Measurements from ENCODE around the gene ZNF500. TPM values are rescaled to one million over a fixed set of nuclear protein-coding genes. Genes with fewer than 3 reads are reported as not detected.

Gene ZNF500
- total and polyA plus RNA-seq, 4 donors, result 7.5 to 14.6 (median 12.2) TPM

DNA sequence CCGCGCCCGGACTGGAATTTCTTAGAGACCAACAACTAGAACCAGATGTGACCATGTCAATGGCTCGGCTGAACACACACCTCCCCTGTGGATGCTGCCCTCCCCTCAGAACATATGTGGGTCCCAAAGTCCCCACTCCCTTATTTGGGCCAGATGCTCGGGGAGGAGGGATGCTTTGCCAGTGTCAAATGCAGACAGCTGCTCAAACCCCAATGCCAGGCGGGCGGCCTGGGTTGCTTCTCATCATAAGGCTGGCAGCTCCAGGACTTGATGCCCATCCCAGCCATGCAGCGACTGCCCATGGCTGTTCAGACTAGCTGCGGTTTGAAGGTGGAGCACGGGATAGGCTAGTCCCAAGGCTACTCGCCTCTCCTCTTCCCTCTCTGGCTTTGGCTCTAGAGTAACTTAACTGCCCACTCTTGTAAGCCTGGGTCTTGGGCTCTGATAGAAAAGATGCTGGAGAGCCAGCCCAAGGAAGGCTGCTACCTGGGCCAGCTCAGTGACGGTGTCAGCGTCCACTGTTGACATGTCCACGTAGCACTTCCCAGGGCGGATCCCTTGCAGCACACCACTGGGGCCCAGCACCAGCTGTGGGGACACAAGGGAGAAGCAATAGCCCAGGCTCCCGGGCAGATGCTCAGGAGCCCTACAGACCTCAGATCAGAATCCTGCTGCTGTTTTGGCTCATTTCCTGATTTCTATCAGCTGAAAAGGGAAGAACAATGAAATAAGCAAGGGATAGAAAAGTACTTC is 46.5 kb upstream of the ZNF500 start:
- peaks cover 0 to 2% (median 0%) of the 10 kb centered on the region in 5 donors for H3K4me1 ChIP-seq (ENCODE audit: control insufficient read depth in 5 of 5, insufficient read depth in 5 of 5, low read length in 5 of 5)
- TF ChIP-seq, protein P1, sequence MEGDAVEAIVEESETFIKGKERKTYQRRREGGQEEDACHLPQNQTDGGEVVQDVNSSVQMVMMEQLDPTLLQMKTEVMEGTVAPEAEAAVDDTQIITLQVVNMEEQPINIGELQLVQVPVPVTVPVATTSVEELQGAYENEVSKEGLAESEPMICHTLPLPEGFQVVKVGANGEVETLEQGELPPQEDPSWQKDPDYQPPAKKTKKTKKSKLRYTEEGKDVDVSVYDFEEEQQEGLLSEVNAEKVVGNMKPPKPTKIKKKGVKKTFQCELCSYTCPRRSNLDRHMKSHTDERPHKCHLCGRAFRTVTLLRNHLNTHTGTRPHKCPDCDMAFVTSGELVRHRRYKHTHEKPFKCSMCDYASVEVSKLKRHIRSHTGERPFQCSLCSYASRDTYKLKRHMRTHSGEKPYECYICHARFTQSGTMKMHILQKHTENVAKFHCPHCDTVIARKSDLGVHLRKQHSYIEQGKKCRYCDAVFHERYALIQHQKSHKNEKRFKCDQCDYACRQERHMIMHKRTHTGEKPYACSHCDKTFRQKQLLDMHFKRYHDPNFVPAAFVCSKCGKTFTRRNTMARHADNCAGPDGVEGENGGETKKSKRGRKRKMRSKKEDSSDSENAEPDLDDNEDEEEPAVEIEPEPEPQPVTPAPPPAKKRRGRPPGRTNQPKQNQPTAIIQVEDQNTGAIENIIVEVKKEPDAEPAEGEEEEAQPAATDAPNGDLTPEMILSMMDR (IDR thresholded peaks at IDR 0.05; ENCODE audit: control extremely low read depth, extremely low read depth), result no peak
- ATAC-seq (ENCODE audit: insufficient read depth, low FRiP score), result no peak
- no peak overlapping the region for H3K9ac ChIP-seq (ENCODE audit: insufficient read depth in 1 of 2, low read length in 2 of 2)
- no peaks in the 10 kb centered on the region for H3K9me3 ChIP-seq (ENCODE audit: control insufficient read depth in 4 of 4, insufficient read depth in 3 of 4, low read length in 3 of 4)
- DNase-seq, result no peak
- H3K4me3 ChIP-seq, result no peak overlapping the region
- H3K36me3 ChIP-seq (ENCODE audit: control insufficient read depth in 4 of 4, insufficient read depth in 4 of 4, low read length in 4 of 4), result peaks cover 14 to 50% (median 29%) of the 10 kb centered on the region in 4 donors
- no peaks in the 10 kb centered on the region for H3K27me3 ChIP-seq (ENCODE audit: control insufficient read depth in 3 of 3, insufficient read depth in 3 of 3, low read length in 2 of 3)
- 96 to 98% methylated on average over 16 of the region's 16 CpGs for WGBS, 2 donors
- peak overlapping the region in 1 of 2 donors; percentile 88 for H3K27ac ChIP-seq (ENCODE audit: low read depth in 1 of 2, low read length in 1 of 2)

GRCh38 chr16:4811773-4812172 is 44.8 kb upstream of the ZNF500 start:
- DNase-seq (no peak), ATAC-seq (ENCODE audit: insufficient read depth, low FRiP score) (no peak)
- Histone ChIP-seq H3K4me1 (ENCODE audit: control insufficient read depth in 5 of 5, insufficient read depth in 5 of 5, low read length in 5 of 5) (peaks cover 0 to 2% (median 0%) of the 10 kb centered on the region in 5 donors), H3K27ac (ENCODE audit: low read depth in 1 of 2, low read length in 1 of 2) (no peak overlapping the region), H3K27me3 (ENCODE audit: control insufficient read depth in 3 of 3, insufficient read depth in 3 of 3, low read length in 2 of 3) (no peaks in the 10 kb centered on the region), H3K4me3 (no peak overlapping the region), H3K36me3 (ENCODE audit: control insufficient read depth in 4 of 4, insufficient read depth in 4 of 4, low read length in 4 of 4) (peaks cover 14 to 50% (median 34%) of the 10 kb centered on the region in 4 donors), H3K9me3 (ENCODE audit: control insufficient read depth in 4 of 4, insufficient read depth in 3 of 4, low read length in 3 of 4) (no peaks in the 10 kb centered on the region), H3K9ac (ENCODE audit: insufficient read depth in 1 of 2, low read length in 2 of 2) (no peak overlapping the region)
- WGBS, 2 donors, result 93 to 97% methylated on average over 9 of the region's 9 CpGs
- TF ChIP-seq, protein P1 (IDR thresholded peaks at IDR 0.05; ENCODE audit: control extremely low read depth, extremely low read depth), result no peak

DNA sequence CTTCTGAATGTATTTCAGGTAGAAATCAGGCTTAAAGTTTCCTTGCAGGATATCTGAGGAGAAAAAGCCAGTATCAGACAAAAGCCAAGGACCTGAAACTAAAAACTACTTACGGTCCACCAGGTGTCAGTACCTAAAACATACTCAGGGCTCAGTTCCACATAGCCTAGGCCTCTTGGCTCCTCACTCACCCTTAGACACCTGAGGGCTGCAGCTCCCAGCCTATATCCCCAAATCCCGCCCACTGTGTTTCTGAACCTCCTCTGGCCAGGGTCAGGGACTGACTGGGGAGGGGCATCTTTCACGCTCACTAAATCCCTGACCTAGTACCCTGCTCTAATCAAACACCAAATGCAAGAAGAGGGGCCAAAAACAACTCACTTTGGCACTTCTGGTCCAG is 44.3 kb upstream of the ZNF500 start:
- peaks cover 16 to 52% (median 35%) of the 10 kb centered on the region in 4 donors for H3K36me3 ChIP-seq (ENCODE audit: control insufficient read depth in 4 of 4, insufficient read depth in 4 of 4, low read length in 4 of 4)
- no peaks in the 10 kb centered on the region for H3K27me3 ChIP-seq (ENCODE audit: control insufficient read depth in 3 of 3, insufficient read depth in 3 of 3, low read length in 2 of 3)
- peaks cover 0 to 2% (median 0%) of the 10 kb centered on the region in 5 donors for H3K4me1 ChIP-seq (ENCODE audit: control insufficient read depth in 5 of 5, insufficient read depth in 5 of 5, low read length in 5 of 5)
- DNase-seq (no peak), ATAC-seq (ENCODE audit: insufficient read depth, low FRiP score) (no peak)
- WGBS, 2 donors, result 99 to 100% methylated on average over 3 of the region's 3 CpGs
- no peak overlapping the region for H3K27ac ChIP-seq (ENCODE audit: low read depth in 1 of 2, low read length in 1 of 2)
- no peak overlapping the region for H3K9ac ChIP-seq (ENCODE audit: insufficient read depth in 1 of 2, low read length in 2 of 2)
- no peak overlapping the region for H3K4me3 ChIP-seq
- no peaks in the 10 kb centered on the region for H3K9me3 ChIP-seq (ENCODE audit: control insufficient read depth in 4 of 4, insufficient read depth in 3 of 4, low read length in 3 of 4)
- TF ChIP-seq, protein P1 (IDR thresholded peaks at IDR 0.05; ENCODE audit: control extremely low read depth, extremely low read depth), result no peak
